Mesothelial cell of epicardium (in vitro differentiated cells): Measurements from ENCODE around the gene PKD1L1. TPM values are rescaled to one million over a fixed set of nuclear protein-coding genes. Genes with fewer than 3 reads are reported as not detected.

ENCODE experiments used
- DNase-seq, 2 experiments: peaks; one replicate each; pipeline ENCODE4 v3.0.0; 2021; ENCODE audit warnings: low spot score in 2 of 2; ENCODE audit not compliant: unreplicated experiment in 2 of 2
- H3K27ac Mint-ChIP-seq: 2 replicates; pipeline ENCODE4 v1.8.0; 2021; ENCODE audit warnings: mixed read lengths
- H3K27me3 Mint-ChIP-seq: 2 replicates; pipeline ENCODE4 v1.8.0; 2021; ENCODE audit warnings: low read depth, mixed read lengths
- H3K36me3 Mint-ChIP-seq: 2 replicates; pipeline ENCODE4 v1.8.0; 2021; ENCODE audit warnings: mixed read lengths
- H3K4me1 Mint-ChIP-seq: 2 replicates; pipeline ENCODE4 v1.8.0; 2021; ENCODE audit warnings: mixed read lengths
- H3K4me3 Mint-ChIP-seq: 2 replicates; pipeline ENCODE4 v1.8.0; 2021; ENCODE audit warnings: mild to moderate bottlenecking, moderate library complexity, mixed read lengths
- H3K9me3 Mint-ChIP-seq: 2 replicates; pipeline ENCODE4 v1.8.0; 2021; ENCODE audit warnings: mixed read lengths
- CTCF ChIP-seq: fragments of 200-600 bp; sonication (generic); IDR thresholded peaks from one replicate; pipeline ENCODE4 v1.5.0; 2021; ENCODE audit warnings: antibody characterized with exemption; ENCODE audit not compliant: unreplicated experiment
- total RNA-seq: library from RNA; stranded (reverse); gene quantifications from 3 replicates; pipeline ENCODE4 v1.2.1, GENCODE V29; 2021

The PKD1L1 gene
- total RNA-seq, 1 donor from 2014 or later: 0.36 TPM

- H3K27me3 Mint-ChIP-seq: no peaks in the 10 kb centered on the region
- H3K4me1 Mint-ChIP-seq: peaks cover 19% of the 10 kb centered on the region
- peak in 1 of 2 experiments; percentile 20 for DNase-seq
- H3K27ac Mint-ChIP-seq: no peak overlapping the region
- no peaks in the 10 kb centered on the region for H3K9me3 Mint-ChIP-seq
- H3K4me3 Mint-ChIP-seq: no peak overlapping the region
- no peak for TF ChIP-seq CTCF
- no peaks in the 10 kb centered on the region for H3K36me3 Mint-ChIP-seq
These were observed 140.5 kb downstream of the PKD1L1 start for GRCh38 chr7:47807756-47808155.

- Mint-ChIP-seq H3K27me3 (no peaks in the 10 kb centered on the region), H3K9me3 (no peaks in the 10 kb centered on the region), H3K36me3 (no peaks in the 10 kb centered on the region), H3K4me1 (peaks cover 21% of the 10 kb centered on the region), H3K27ac (peak overlapping the region; percentile 12), H3K4me3 (no peak overlapping the region)
- no peak for TF ChIP-seq CTCF
- peak in 1 of 2 experiments; percentile 25 for DNase-seq
These were observed 141.1 kb downstream of the PKD1L1 start for GRCh38 chr7:47807126-47807525.

- no peak overlapping the region for H3K4me3 Mint-ChIP-seq
- no peak for TF ChIP-seq CTCF
- H3K27ac Mint-ChIP-seq: no peak overlapping the region
- H3K36me3 Mint-ChIP-seq: no peaks in the 10 kb centered on the region
- H3K4me1 Mint-ChIP-seq: peaks cover 21% of the 10 kb centered on the region
- DNase-seq: peak in 1 of 2 experiments; percentile 33
- H3K27me3 Mint-ChIP-seq: no peaks in the 10 kb centered on the region
- no peaks in the 10 kb centered on the region for H3K9me3 Mint-ChIP-seq
These were observed 141.6 kb downstream of the PKD1L1 start for GRCh38 chr7:47806701-47807103.

GRCh38 chr7:47804767-47805545 lies 143.3 kb downstream of the PKD1L1 start:
- H3K36me3 Mint-ChIP-seq: no peaks in the 10 kb centered on the region
- no peaks in the 10 kb centered on the region for H3K27me3 Mint-ChIP-seq
- peaks cover 26% of the 10 kb centered on the region for H3K4me1 Mint-ChIP-seq
- no peak overlapping the region for H3K4me3 Mint-ChIP-seq
- DNase-seq: no peak
- no peak overlapping the region for H3K27ac Mint-ChIP-seq
- TF ChIP-seq CTCF: no peak
- H3K9me3 Mint-ChIP-seq: no peaks in the 10 kb centered on the region

- Mint-ChIP-seq H3K27ac (no peak overlapping the region), H3K36me3 (no peaks in the 10 kb centered on the region), H3K27me3 (no peaks in the 10 kb centered on the region), H3K4me3 (no peak overlapping the region), H3K9me3 (no peaks in the 10 kb centered on the region), H3K4me1 (peaks cover 26% of the 10 kb centered on the region)
- TF ChIP-seq CTCF: no peak
- DNase-seq: peak in 1 of 2 experiments; percentile 17
These were observed 144.4 kb downstream of the PKD1L1 start for GRCh38 chr7:47803846-47804245.
